Adrenal gland (tissue), 5 donors: ENCODE measurements around the gene HIPK4.
"Not testable (repeated sequence)": the region's sequence is repeated elsewhere in the genome, so short reads cannot be mapped to it uniquely, and the experiment has no call there.

Source experiments
- POLR2A ChIP-seq, 2 donors: fragments of 450-650 bp; IDR thresholded peaks; one replicate each; pipeline ENCODE4 v1.6.1; 2017; ENCODE audit warnings: antibody characterized with exemption in 2 of 2, mild to moderate bottlenecking in 2 of 2, moderate library complexity in 1 of 2
- TF ChIP-seq, protein P1 (sequence below), 6 experiments: fragments of 450-650 bp in 4 of 6; fragments of 200-600 bp in 2 of 6; sonication (generic) in 1 of 6; IDR thresholded peaks; 1 replicate in 5 of 6; 2 replicates in 1 of 6; pipeline versions ENCODE4 v1.5.1 to v1.8.0; 2016 to 2021; ENCODE audit warnings: antibody characterized with exemption in 6 of 6, mild to moderate bottlenecking in 2 of 6, moderate library complexity in 1 of 6
- donor health status: DM: no; HTN: no; CAD: no.

DNA sequence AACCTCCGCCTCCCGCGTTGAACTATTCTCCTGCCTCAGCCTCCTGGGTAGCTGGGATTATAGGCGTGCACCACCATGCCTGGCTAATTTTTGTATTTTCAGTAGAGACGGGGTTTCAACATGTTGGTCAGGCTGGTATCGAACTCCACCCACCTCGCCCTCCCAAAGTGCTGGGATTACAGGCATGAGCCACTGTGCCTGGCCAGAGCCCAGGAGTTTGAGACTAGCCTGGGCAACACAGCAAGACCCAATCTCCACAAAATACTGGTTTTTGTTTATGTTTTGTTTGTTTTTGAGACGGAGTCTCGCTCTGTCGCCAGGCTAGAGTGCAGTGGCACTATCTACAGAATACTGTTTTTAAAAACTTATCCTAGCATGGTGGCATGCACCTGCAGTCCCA is 40.3 kb upstream of the HIPK4 start:
- TF ChIP-seq, protein P1, sequence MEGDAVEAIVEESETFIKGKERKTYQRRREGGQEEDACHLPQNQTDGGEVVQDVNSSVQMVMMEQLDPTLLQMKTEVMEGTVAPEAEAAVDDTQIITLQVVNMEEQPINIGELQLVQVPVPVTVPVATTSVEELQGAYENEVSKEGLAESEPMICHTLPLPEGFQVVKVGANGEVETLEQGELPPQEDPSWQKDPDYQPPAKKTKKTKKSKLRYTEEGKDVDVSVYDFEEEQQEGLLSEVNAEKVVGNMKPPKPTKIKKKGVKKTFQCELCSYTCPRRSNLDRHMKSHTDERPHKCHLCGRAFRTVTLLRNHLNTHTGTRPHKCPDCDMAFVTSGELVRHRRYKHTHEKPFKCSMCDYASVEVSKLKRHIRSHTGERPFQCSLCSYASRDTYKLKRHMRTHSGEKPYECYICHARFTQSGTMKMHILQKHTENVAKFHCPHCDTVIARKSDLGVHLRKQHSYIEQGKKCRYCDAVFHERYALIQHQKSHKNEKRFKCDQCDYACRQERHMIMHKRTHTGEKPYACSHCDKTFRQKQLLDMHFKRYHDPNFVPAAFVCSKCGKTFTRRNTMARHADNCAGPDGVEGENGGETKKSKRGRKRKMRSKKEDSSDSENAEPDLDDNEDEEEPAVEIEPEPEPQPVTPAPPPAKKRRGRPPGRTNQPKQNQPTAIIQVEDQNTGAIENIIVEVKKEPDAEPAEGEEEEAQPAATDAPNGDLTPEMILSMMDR (IDR thresholded peaks at IDR 0.05) = not testable (repeated sequence)
- TF ChIP-seq POLR2A (IDR thresholded peaks at IDR 0.05) = not testable (repeated sequence)
